Stimulated activated CD8-positive, alpha-beta memory T cell treated with anti-CD3 and anti-CD28 coated beads, Interleukin-12 subunit alpha, Interleukin-12 subunit beta, amount 100 ng/mL, for 1 hour (primary cell): ENCODE measurements around the gene CD79A.
A peak's percentile ranks its signal among the peaks of the same experiment; 100 is the strongest.
"Not testable (repeated sequence)": the region's sequence is repeated elsewhere in the genome, so short reads cannot be mapped to it uniquely, and the experiment has no call there.

Experiments
- DNase-seq: peaks from one replicate; pipeline ENCODE4 v3.0.0-alpha.2; 2020; ENCODE audit warnings: low read depth

Gene CD79A

DNA sequence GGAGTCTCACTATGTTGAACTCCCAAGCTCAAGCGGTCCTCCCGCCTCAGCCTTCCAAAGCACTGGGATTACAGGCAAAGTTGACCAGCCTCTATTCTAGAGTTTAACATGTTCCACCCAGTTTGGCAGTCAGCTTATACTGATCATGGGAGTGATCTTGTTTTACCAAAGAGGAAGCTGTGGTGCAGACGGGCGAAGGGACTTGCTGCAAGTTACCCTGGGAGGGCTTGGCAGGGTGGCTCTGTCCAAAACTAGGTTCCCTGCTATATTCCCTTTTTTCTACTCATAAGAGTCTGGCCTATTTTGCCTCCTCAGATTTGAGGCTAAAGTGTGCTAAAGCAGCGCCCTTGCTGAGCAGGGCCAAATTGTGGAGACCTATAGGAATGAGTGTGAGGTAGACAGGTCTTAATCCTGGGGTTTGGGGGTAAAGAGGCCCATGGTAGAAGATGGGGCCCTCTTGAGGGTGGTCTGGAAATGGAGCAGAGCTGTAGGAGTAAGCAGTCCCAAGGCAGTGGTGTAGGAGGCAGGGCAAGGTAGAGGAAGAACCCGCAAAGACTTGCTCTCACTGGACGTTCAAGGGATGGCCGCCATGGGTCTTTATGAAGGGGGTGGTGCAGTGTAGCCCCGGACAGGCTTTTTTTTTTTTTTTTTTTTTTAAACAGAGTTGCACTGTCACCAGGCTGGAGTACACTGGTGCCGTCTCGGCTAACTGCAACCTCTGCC lies 13.7 kb upstream of the CD79A start:
- no peak for DNase-seq

DNA sequence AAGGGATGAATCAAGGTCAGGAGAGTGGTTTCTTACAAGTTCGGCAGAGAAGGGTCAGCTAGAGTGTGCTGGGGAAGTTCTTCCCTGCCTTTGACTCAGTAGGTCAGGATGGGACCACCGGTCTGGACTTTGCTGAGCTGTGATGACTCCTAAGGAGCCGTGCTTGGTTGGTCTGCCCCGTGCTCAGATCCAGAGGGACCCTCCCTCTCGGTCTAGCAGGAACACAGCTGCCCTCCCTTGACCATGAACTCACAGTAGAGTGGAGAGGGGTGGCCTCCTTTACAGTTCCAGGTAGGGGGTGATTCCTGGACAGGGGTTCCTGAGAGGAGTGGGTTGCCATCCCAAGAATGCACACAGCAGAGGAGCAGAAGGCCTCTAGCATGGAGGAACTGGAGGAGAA lies 12.7 kb upstream of the CD79A start:
- DNase-seq = no peak

DNA sequence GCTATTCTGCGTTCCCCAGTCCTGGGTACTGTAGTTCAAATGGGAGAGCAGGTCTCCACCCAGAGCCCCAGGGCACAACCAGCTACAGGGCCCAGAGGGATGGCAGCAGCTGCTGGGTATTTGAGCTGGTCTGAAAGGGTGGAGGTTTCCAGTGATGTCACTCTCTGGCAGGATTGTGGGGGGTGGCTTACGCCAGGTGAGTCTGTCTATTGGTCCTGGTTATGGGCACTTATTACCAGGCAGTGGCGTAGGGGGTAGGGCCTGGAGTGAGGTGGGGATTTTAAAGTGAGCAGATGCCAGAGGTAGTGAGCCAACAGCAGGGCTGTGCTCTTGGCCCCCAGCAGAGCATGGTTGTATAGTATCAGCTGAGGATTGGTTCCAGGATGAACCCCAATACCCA lies 10.8 kb upstream of the CD79A start:
- no peak for DNase-seq

DNA sequence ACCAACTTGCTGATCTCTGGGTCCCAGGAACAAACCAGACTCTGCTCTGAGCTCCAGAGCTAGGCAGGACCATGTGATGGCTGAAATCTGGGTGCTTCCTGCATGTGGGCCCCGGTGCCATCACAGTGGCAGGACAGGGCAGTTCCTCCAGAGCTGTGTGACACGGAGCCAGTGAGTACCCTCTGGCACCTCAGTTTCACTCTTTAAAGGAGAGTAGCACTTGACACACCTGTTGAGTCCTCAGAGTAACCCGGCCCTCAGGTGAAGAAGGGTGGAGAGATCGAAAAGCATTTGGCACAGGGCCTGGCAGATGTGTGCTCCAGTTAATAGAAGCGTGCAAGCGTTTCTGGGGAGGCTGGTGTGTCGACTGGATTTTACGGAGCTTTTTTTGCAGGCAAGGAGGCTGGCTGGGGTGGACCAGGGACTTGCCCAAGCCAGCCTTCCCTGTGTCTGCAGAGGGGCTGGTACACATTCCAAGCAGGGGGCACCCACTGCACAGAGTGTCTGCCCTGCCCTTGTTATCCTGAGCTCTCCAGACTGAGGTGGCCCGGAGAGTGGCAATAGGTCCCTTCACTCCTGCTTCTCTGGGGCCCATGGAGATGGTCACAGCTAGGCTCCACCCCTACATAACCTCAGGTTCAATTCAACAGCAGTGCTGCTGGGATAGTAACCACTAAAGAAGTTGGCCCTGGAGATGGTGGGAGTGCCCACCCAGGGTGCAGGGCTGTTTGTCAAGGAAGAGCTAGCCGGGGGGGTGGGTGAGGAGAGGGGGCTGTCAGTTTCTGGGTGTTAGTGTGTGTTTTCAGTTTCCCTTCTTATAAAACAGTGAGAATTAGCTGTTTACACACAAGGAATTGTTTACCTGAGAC lies 8.7 kb upstream of the CD79A start:
- no peak for DNase-seq

DNA sequence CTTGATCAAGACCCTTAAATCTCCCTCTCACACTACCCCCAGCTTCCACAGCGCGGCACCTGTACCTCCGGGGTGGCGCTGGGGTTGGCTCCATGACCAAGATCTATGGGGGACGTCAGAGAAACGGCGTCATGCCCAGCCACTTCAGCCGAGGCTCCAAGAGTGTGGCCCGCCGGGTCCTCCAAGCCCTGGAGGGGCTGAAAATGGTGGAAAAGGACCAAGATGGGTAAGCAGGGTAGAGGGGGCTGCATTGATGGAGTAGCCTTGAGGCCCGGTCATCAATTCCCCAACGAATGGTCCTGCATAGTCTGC lies 8.1 kb upstream of the CD79A start:
- no peak for DNase-seq

DNA sequence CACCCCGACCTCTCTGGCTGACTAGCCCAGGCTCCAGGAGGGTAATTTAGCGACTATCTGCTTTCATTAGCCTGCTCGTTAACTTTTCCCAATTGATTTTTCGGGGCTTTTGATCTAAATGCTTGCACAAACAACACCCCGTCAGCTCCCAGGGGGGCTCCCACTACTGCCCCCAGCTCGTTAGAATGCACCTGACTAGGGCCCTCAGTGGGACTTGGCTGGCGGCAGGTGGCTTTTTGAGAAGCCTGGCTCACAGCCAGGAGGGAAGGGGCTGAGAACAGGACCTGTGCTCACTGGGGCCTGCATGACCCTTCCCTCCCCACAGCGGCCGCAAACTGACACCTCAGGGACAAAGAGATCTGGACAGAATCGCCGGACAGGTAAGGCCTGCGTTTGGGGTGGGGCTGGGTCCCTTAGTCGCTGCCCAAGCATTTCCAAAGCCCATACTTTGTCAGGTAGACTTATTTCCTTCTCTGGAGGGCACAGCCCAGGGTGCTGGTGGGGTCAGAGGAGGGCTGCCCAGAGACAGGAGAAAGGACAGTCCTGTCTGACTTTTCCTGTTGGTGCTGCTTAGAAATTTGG lies 7.6 kb upstream of the CD79A start:
- DNase-seq = no peak

DNA sequence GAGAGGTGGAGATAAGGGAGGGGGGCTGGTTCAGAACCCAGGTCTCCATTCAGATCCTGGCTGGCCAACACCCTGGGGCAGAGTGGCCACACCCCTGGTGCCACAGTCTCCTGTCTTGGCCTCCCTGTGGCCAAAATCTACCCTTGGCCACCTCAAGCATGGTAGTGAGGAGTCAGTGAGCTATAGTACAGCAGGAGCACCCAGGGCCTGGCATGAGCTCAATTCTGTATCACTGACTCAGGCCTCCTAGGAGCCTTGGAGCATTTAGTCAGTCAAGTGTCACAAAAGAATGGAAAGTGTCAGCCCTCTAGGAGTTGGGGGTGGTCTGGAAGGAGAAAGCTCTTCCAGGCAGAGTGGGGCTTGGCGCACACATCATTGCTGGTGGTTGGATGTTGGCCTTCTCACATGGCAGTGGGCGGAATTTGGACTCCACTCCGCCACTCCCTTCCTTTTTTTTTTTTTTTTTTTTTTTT lies 6.6 kb upstream of the CD79A start:
- DNase-seq = no peak

DNA sequence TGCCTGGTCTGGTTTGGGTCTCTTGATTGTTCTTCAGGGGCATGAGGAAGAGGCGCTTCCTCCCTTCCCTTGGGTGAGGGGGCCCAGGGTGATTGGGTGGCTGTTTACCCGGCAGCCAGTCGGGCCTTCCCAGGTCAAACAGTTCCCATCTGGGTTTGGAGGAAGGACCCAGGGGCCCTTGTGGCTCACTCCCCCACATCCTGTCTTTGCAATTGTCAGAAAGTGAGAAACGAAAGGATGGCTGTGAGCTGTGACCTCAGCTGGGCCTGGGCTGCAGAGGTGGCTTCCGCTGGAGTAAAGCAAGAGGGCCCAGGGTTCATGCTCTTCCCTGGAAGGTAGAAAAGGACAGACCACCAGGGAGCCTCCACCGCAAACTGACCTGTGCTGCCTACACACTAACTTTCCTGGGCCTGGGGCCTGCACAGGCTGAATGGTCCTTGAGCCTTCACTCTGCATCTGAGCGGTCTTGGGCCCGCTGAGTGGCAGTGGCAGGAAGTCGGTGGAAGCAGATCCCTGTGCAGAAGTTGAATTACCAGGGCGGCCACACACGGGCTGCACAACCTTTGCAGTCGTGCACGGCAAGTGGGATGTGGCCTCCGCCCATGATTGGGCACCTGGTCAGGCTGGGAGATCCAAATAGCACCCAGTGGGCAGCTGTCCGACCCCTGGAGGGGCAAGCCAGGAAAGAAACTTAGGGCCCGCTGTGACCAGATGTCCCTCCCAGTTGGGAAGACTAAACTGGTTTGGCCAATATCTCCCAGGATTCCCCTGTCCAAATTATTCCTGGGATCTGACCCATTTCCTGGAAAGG lies 5.3 kb upstream of the CD79A start:
- DNase-seq = peak; percentile 32

DNA sequence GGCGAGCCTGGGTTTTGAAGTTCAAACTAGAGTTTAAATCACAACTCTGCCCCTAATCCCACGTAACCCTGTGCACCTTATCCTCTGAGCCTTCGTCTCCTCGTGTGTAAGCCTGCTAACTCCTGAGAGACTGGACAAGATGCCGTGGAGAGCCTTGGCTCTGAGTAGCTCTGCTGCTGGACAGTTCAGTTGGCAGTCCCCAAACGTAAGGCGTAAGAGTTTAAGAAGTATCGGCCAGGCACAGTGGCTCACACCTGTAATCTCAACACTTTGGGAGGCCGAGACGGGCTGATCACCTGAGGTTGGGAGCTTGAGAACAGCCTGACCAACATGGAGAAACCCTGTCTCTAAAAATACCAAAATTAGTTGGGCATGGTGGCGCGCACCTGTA lies 4.7 kb upstream of the CD79A start:
- DNase-seq = no peak

DNA sequence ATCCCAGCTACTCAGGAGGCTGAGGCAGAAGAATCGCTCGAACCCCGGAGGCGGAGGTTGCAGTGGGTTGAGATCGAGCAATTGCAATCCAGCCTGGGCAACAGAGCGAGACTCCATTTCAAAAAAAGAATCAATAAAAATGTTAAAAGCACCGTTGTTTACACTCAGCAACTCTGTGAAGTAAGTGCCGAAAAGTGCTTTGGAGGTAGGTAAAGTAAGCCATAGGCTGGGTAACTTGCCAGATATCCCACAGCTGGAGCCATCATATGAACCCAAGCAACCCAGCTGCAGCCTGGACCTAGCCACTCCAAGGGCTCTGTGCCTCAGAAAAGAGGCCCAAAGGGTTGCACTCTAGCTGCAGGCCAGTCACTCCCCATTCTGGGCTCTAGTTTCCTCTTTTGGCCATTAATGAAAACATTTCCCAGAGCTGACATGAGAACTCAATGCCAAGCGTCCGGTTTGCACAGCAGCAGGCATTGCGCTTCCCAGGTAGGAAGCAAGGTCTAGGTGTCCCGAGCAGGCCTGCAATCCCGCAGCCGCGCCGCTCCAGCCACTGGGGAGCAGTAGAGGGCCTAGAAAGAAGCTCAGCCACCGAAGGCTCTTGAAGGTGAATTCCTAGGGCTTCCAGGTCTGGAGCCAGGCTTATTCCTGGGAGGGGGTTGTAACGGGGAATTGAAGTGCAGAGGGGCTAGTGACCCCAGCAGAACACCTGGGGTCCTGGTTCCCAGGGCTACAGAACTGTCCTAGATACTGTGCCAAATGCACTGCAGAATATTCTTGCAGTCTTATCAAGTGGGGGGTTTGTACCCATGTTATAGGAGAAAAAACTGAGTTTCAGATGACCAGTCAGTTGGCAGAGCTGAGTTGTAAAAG lies 4.1 kb upstream of the CD79A start:
- DNase-seq = peak; percentile 52

DNA sequence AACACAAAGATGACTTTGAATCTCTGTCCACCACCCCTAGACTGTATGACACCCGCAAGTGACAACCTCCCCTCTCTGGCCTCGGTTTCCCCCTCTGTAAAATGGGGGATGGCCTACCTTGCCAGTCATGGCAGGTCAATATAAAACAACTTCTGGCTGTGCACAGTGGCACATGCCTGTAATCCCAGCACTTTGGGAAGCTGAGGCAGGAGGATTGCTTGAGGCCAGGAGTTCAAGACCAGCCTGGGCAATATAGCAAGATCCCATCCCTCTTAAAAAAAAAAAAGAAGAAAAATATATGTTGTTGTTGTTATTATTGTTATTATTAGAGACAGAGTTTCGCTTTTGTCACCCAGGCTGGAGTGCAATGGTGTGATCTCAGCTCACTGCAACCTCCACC lies 1.1 kb upstream of the CD79A start:
- not testable (repeated sequence) for DNase-seq

DNA sequence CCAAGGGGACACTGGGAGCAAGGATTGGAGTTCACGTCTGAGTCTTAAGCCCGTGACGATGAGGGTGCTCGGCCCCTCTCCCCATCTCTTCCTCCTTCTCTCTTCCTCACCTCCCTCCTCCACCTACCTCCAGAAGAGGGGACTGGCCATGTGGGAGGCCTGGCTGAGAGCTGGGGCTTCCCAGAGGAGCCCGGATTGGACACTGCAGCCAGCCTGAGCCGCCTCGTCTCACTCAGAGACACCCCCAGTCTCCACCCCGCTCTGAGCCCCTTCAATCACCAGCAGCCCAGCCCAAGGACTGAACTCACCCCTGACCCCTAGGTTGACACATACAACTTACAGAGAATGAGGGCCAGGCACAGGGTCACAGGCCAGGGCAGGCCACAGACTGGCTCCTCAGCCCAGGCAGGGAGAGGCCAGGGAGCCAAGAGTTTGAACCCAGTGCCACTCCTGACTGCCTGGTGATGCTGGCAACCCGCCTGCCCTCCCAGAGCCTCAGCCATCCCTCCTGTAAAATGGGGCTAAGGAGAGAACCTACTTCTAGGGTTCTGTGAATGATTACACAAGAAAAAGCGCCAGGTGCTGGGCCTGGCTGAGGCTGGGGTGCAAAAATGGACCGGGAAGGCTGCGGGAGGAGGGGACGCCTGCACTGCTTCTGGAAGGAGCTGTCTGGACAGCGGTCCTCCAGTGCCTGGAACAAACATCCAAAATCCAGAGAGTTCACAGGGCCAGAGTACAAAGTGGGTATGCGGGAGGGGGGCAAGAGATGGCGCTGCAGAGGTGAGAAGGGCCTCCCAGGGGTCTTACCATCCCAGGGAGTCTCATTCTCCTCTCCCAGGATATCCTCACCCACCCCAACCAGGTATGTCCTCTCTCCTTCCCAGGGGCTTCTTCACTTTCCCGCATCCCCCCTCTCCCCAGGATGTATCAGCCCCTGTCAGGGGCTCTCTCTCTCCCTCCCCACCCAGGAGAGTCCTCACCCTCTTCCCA lies 1.1 kb downstream of the CD79A start:
- no peak for DNase-seq

DNA sequence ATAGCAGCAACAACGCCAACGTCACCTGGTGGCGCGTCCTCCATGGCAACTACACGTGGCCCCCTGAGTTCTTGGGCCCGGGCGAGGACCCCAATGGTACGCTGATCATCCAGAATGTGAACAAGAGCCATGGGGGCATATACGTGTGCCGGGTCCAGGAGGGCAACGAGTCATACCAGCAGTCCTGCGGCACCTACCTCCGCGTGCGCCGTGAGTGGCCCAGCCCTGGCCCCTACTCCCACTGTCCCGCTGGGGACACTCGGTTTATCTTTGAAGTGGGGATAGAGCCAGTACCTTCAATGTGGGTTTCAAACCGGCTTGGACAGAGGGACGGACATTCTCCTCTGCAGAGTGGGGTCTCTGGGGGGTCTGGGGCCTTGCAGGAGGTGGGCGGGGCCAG lies 2.0 kb downstream of the CD79A start:
- no peak for DNase-seq

DNA sequence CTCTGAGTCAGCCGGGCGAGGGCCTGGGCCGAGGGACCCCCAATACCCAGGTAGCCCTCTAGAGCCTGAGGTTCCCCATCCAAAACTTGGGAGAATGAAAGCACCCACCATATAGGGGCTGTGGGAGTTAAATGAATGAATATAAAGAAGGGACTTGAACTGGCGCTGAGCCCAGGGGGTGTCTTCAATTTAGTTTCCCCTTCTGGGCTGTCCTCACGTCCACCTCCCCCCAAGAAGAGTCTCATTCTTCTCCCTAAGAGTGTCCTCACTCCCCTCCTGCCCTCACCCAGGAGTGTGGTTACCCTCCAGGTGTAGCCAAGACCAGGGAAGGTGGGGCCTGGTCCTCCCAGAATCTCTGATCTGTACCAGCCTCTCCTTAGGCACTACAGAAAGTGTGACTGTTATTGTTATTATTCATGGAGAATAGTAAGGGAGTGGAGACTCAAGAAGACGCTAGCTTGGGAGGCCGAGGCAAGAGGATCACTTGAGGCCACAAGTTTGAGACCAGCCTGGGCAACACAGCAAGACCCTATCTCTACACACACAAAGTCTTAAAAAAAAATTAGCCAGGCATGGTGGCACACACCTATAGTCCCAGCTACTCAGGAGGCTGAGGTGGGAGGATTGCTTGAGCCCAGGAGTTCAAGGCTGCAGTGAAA lies 2.7 kb downstream of the CD79A start:
- no peak for DNase-seq

DNA sequence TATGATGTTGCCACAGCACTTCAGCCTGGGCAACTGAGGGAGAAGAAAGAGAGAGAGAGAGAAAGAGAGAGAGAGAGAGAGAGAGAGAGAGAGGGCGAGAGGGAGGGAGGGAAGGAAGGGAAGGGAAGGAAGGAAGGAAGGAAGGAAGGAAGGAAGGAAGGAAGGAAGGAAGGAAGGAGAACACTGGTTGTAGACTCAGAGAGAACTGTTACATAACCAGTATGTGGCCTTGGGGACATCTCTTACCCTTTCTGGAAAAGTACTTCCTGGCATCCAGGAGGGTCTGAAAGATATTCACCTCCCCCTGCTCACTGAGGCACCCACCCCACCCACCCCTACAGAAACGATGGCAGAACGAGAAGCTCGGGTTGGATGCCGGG lies 3.2 kb downstream of the CD79A start:
- no peak for DNase-seq

DNA sequence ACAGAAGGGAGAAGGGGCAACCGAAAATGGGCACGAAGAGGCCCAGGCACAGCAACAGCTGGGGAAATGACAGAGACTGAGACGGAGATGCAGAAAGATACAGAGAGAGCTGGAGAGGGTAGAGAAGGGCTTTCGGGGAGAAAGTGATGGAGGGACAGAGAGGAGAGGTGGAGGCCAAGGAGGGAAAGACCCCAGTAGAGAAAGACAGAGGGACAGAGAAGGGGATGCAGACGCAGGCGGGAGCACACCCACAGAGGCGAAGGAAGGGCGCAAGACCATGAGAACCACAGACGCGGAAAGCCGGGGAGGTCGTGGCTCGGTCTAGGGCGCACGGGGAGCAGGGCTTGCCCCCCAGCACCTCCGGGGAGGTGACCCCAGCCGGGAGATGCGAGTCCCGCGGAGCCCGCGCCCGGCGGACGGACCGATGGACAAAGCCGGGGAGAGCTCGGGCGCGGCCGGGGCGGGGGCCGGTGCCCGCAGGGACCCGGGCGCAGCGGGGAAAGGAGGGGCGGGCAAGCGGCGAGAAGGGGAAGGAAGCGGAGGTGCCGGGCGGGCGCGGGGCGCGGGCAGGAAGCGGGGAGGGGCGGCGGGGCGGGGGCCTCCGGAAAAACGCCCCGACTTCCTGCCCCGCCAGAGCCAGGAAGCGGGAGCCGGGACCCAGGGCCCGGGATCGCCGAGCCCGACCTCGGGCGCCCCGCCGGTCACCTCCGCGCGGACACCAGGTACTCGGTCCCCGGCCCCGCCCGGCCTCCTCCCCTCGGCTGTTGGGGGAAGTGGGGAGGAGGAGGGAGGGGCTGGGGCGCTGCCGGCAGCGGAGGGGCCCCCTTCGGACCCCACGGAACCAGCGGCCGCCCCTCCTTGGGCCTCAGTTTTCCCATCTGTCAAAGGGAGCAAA lies 5.7 kb downstream of the CD79A start, which contains the start of gene ARHGEF1:
ARHGEF1 (plus strand) TSS at position 617 of the 895 bp plus-strand sequence. CDS start 4,899 bp downstream, outside the sequence.
- peak; percentile 44 for DNase-seq

DNA sequence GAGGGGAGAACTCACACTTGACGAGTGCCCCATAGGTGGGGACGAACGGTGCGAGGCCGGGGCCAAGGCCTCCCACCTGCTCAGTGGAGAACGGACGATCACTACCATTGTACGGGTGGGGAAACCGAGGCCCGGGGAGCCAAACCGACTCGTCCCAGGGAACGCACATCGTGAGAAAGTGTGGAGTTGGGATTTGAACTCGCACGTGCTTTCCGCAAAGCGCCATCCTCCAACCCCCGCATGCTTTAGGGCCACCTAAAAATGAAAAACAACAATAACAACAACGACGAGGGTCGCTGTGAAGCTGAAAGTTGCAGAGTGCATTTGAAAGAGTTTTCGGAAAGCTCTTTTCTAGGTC lies 6.4 kb downstream of the CD79A start:
- no peak for DNase-seq
